Stimulated activated CD4-positive, alpha-beta T cell treated with anti-CD3 and anti-CD28 coated beads, TNF-alpha, amount 100 ng/mL, for 1 hour (primary cell): ENCODE results near the gene ZNF317.

ENCODE experiments used
- DNase-seq, 3 donors: peaks; one replicate each; pipeline ENCODE4 v3.0.0-alpha.2; 2020; ENCODE audit warnings: low read depth in 3 of 3, low spot score in 1 of 3

Gene ZNF317

GRCh38 chr19:9140159-9140874, at the start of gene ZNF317:
Gene ZNF317 (plus strand): TSS chr19:9140397. CDS start chr19:9156017, 15,620 bp downstream.
- peak; percentile 71 to 75 (median 75) for DNase-seq

GRCh38 chr19:9107375-9107774, 32.8 kb upstream of the ZNF317 start, which contains the start of gene OR7G2:
Gene OR7G2 (minus strand): TSS chr19:9107475. CDS start chr19:9103243, 4,232 bp downstream.
- no peak for DNase-seq

- DNase-seq = no peak
These were observed 30.2 kb upstream of the ZNF317 start for GRCh38 chr19:9109959-9110358.

- no peak for DNase-seq
These were observed 24.8 kb upstream of the ZNF317 start, which contains the start of gene OR7G1 for GRCh38 chr19:9115307-9115813. Gene OR7G1 (minus strand): TSS chr19:9115763. CDS start chr19:9115763, 0 bp downstream.

GRCh38 chr19:9116547-9116946, 23.6 kb upstream of the ZNF317 start:
- DNase-seq = no peak

- DNase-seq = no peak
These were observed 13.2 kb upstream of the ZNF317 start, which contains the start of gene OR7G3 for GRCh38 chr19:9126900-9127405. Gene OR7G3 (minus strand): TSS chr19:9126950. CDS start chr19:9126950, 0 bp downstream.

- DNase-seq = no peak
These were observed 12.0 kb upstream of the ZNF317 start for GRCh38 chr19:9128171-9128570.

GRCh38 chr19:9130965-9131364, 9.2 kb upstream of the ZNF317 start:
- no peak for DNase-seq

- no peak for DNase-seq
These were observed 7.8 kb upstream of the ZNF317 start for GRCh38 chr19:9132422-9132821.

- no peak for DNase-seq
These were observed 513 bp upstream of the ZNF317 start for GRCh38 chr19:9139609-9140158.

GRCh38 chr19:9144920-9145319, 4.7 kb downstream of the ZNF317 start:
- no peak for DNase-seq

- DNase-seq = no peak
These were observed 6.7 kb downstream of the ZNF317 start for GRCh38 chr19:9146882-9147281.

GRCh38 chr19:9148697-9149096, 8.5 kb downstream of the ZNF317 start:
- DNase-seq = no peak

GRCh38 chr19:9149997-9150396, 9.8 kb downstream of the ZNF317 start:
- DNase-seq = no peak

- DNase-seq = no peak
These were observed 10.5 kb downstream of the ZNF317 start for GRCh38 chr19:9150650-9151049.

- no peak for DNase-seq
These were observed 11.2 kb downstream of the ZNF317 start for GRCh38 chr19:9151367-9151766.

GRCh38 chr19:9155591-9155990, 15.4 kb downstream of the ZNF317 start:
- no peak for DNase-seq

- DNase-seq = no peak
These were observed 16.1 kb downstream of the ZNF317 start for GRCh38 chr19:9156304-9156703.

GRCh38 chr19:9159891-9160290, 19.7 kb downstream of the ZNF317 start:
- DNase-seq = no peak

- DNase-seq = no peak
These were observed 21.2 kb downstream of the ZNF317 start for GRCh38 chr19:9161427-9161826.

- DNase-seq = no peak
These were observed 25.1 kb downstream of the ZNF317 start for GRCh38 chr19:9165261-9165660.

- no peak for DNase-seq
These were observed 26.6 kb downstream of the ZNF317 start for GRCh38 chr19:9166846-9167245.
